SK-N-SH treated with all-trans-retinoic acid at 6 μM for 48 hours (cell line): ENCODE measurements around the gene GNAS.

ENCODE experiments used
- ATAC-seq: fragments of 200-7000 bp; cut with Tn5 transposase; 3 replicates; pipeline ENCODE4 v1.9.1; 2020; ENCODE audit warnings: mild to moderate bottlenecking, moderate library complexity
- ARNTL ChIP-seq: fragments of 450-650 bp; formaldehyde crosslinking; IDR thresholded peaks from 2 replicates; pipeline ENCODE4 v1.5.0; 2020; ENCODE audit warnings: low read depth, mild to moderate bottlenecking, moderate library complexity, borderline replicate concordance
- BACH2 ChIP-seq: fragments of 250-450 bp; sonication (Bioruptor Pico); IDR thresholded peaks from 2 replicates; pipeline ENCODE4 v1.9.0; 2021; ENCODE audit warnings: mild to moderate bottlenecking, borderline replicate concordance
- CREB5 ChIP-seq: fragments of 250-450 bp; sonication (Bioruptor Pico); IDR thresholded peaks from 2 replicates; pipeline ENCODE4 v1.5.1; 2020; ENCODE audit warnings: low read depth, mild to moderate bottlenecking, moderate library complexity
- CSRNP3 ChIP-seq: fragments of 250-450 bp; sonication (Bioruptor Pico); IDR thresholded peaks from 2 replicates; pipeline ENCODE4 v1.5.1; 2021; ENCODE audit warnings: mild to moderate bottlenecking, moderate library complexity
- ESRRG ChIP-seq: fragments of 250-450 bp; sonication (Bioruptor Pico); IDR thresholded peaks from 2 replicates; pipeline ENCODE4 v1.6.1; 2021; ENCODE audit warnings: mild to moderate bottlenecking
- GLIS3 ChIP-seq: fragments of 250-450 bp; sonication (Bioruptor Pico); IDR thresholded peaks from 2 replicates; pipeline ENCODE4 v1.5.0; 2020; ENCODE audit warnings: mild to moderate bottlenecking, moderate library complexity
- ISL1 ChIP-seq: fragments of 250-450 bp; sonication (Bioruptor Pico); IDR thresholded peaks from 2 replicates; pipeline ENCODE4 v2.1.2; 2022; ENCODE audit warnings: mild to moderate bottlenecking, moderate library complexity
- OSR1 ChIP-seq: fragments of 250-450 bp; sonication (Bioruptor Pico); IDR thresholded peaks from 2 replicates; pipeline ENCODE4 v1.8.0; 2022; ENCODE audit warnings: moderate library complexity, mild to moderate bottlenecking, inconsistent platforms
- PATZ1 ChIP-seq: fragments of 250-450 bp; sonication (Bioruptor Pico); IDR thresholded peaks from 2 replicates; pipeline ENCODE4 v1.8.0; 2020; ENCODE audit warnings: mild to moderate bottlenecking, moderate library complexity, borderline replicate concordance
- POU6F1 ChIP-seq: fragments of 250-450 bp; sonication (Bioruptor Pico); IDR thresholded peaks from 2 replicates; pipeline ENCODE4 v1.8.0; 2021; ENCODE audit warnings: low read depth, mild to moderate bottlenecking, moderate library complexity, borderline replicate concordance
- PPARA ChIP-seq: fragments of 250-450 bp; sonication (Bioruptor Pico); IDR thresholded peaks from 2 replicates; pipeline ENCODE4 v1.5.0; 2020; ENCODE audit warnings: mild to moderate bottlenecking, borderline replicate concordance
- RARB ChIP-seq: fragments of 250-450 bp; sonication (Bioruptor Pico); IDR thresholded peaks from 2 replicates; pipeline ENCODE4 v1.8.0; 2021; ENCODE audit warnings: mild to moderate bottlenecking, moderate library complexity
- TCF4 ChIP-seq: fragments of 250-450 bp; sonication (Bioruptor Pico); IDR thresholded peaks from 2 replicates; pipeline ENCODE4 v1.8.0; 2021; ENCODE audit warnings: mild to moderate bottlenecking, moderate library complexity, borderline replicate concordance
- TOX ChIP-seq: fragments of 250-450 bp; sonication (Bioruptor Pico); IDR thresholded peaks from 2 replicates; pipeline ENCODE4 v1.8.0; 2021; ENCODE audit warnings: mild to moderate bottlenecking, moderate library complexity, borderline replicate concordance
- TSHZ2 ChIP-seq: fragments of 250-450 bp; sonication (Bioruptor Pico); IDR thresholded peaks from 2 replicates; pipeline ENCODE4 v1.5.0; 2020; ENCODE audit warnings: mild to moderate bottlenecking, moderate library complexity
- ZC3H10 ChIP-seq: fragments of 250-450 bp; sonication (Bioruptor Pico); IDR thresholded peaks from 2 replicates; pipeline ENCODE4 v1.5.1; 2021; ENCODE audit warnings: mild to moderate bottlenecking, moderate library complexity
- ZFP3 ChIP-seq: fragments of 250-450 bp; sonication (Bioruptor Pico); IDR thresholded peaks from 2 replicates; pipeline ENCODE4 v1.5.0; 2020; ENCODE audit warnings: mild to moderate bottlenecking, moderate library complexity
- ZFP30 ChIP-seq: fragments of 450-650 bp; formaldehyde crosslinking; IDR thresholded peaks from 2 replicates; pipeline ENCODE4 v1.5.0; 2022; ENCODE audit warnings: mild to moderate bottlenecking, moderate library complexity
- ZNF565 ChIP-seq: fragments of 450-650 bp; formaldehyde crosslinking; conservative IDR thresholded peaks from 2 replicates; pipeline ENCODE4 v1.5.0; 2020; ENCODE audit warnings: low read depth, mild to moderate bottlenecking, moderate library complexity
- ZNF70 ChIP-seq: fragments of 450-650 bp; formaldehyde crosslinking; IDR thresholded peaks from 2 replicates; pipeline ENCODE4 v1.5.0; 2020; ENCODE audit warnings: mild to moderate bottlenecking, moderate library complexity
- ZNF8 ChIP-seq: fragments of 450-650 bp; formaldehyde crosslinking; IDR thresholded peaks from 2 replicates; pipeline ENCODE4 v1.5.0; 2020; ENCODE audit warnings: mild to moderate bottlenecking, moderate library complexity

GNAS gene

GRCh38 chr20:58908221-58908620 lies 55.7 kb downstream of the GNAS start (continued):
- no peak for TF ChIP-seq PATZ1 (CRISPR knock-in tag)
- TF ChIP-seq PPARA (CRISPR knock-in tag): no peak
- TF ChIP-seq ISL1 (CRISPR knock-in tag): no peak
- no peak for TF ChIP-seq ZNF565 (CRISPR knock-in tag)
- TF ChIP-seq RARB (CRISPR knock-in tag): no peak
- no peak for TF ChIP-seq ZC3H10 (CRISPR knock-in tag)
- no peak for TF ChIP-seq BACH2 (CRISPR knock-in tag)
- TF ChIP-seq TCF4 (CRISPR knock-in tag): no peak
- no peak for TF ChIP-seq TOX (CRISPR knock-in tag)

- TF ChIP-seq ZFP3 (CRISPR knock-in tag): no peak
- TF ChIP-seq BACH2 (CRISPR knock-in tag): no peak
- no peak for TF ChIP-seq PPARA (CRISPR knock-in tag)
- TF ChIP-seq ESRRG (CRISPR knock-in tag): no peak
- TF ChIP-seq ZNF8 (CRISPR knock-in tag): no peak
- no peak for TF ChIP-seq POU6F1
- TF ChIP-seq CREB5 (CRISPR knock-in tag): no peak
- no peak for TF ChIP-seq ZNF565 (CRISPR knock-in tag)
- no peak for TF ChIP-seq RARB (CRISPR knock-in tag)
- no peak for TF ChIP-seq TSHZ2
- no peak for TF ChIP-seq ARNTL
- no peak for TF ChIP-seq CSRNP3
- no peak for TF ChIP-seq PATZ1 (CRISPR knock-in tag)
- TF ChIP-seq TOX (CRISPR knock-in tag): no peak
- no peak for TF ChIP-seq ZC3H10 (CRISPR knock-in tag)
- no peak for TF ChIP-seq ZFP30 (CRISPR knock-in tag)
- TF ChIP-seq ZNF70 (CRISPR knock-in tag): no peak
- TF ChIP-seq OSR1: no peak
- TF ChIP-seq GLIS3 (CRISPR knock-in tag): no peak
- TF ChIP-seq TCF4 (CRISPR knock-in tag): no peak
- ATAC-seq: no peak
These were observed 56.4 kb downstream of the GNAS start for GRCh38 chr20:58908941-58909340.
